ENCODE data around the gene SPEG. TPM values are rescaled to one million over a fixed set of nuclear protein-coding genes. Genes with fewer than 3 reads are reported as not detected.

SPEG gene
- total RNA-seq, 1 donor from 2014 or later, result 10.5 TPM

DNA sequence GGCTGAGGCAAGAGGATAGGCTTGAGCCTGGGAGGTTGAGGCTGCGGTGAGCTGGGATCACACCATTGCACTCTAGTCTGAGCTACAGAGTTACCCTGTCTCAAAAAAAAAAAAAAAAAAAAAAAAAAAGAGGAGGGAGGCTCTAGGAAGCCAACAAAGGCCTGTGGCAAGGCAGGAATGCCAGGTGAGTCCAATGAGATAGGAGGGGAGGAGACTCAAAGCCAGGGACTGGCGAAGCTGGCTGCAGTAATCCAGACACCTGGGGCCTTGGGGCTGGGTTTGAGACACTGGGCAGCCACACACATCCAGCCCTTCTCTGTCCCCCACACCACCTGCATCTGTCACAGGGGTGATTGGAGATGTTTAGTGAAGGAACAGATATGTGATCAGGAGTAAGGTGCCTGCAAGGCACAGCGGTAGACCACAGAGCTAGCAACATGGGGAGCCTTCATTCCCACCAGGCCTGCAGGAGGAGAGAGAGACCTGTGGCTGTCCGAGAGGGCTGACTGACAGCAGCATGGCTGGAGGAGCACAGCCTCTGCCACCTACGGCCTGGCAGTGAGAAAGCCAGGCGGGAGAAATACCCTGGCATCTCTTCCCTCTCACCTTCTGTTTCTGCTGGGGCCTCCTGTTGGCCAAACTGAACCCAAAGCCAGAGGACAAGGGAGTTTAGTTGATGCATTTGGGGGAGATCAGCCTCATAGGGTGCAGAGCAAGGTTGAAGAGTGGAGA lies 99.5 kb downstream of the SPEG start:
- DNase-seq, result no peak

DNA sequence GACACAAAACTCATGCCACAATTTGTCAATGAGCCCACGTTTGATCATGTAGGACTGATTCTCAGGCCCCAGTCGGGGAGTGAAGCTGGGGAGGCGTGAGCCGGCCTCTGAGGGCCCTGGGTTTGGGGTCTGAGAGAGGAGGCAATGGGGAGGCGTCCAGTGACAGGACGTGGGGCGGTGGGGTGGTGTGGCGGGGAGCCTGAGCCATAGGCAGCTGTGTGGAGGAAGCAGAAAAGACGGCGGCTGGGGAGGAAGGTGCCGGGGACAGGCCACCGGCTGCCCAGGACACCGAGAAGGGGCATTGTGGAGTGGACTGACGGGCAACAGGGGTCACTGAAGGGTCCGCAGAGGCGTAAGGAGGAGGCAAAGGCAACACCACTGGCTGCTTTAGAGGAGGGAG lies 101.8 kb downstream of the SPEG start:
- no peak for DNase-seq

DNA sequence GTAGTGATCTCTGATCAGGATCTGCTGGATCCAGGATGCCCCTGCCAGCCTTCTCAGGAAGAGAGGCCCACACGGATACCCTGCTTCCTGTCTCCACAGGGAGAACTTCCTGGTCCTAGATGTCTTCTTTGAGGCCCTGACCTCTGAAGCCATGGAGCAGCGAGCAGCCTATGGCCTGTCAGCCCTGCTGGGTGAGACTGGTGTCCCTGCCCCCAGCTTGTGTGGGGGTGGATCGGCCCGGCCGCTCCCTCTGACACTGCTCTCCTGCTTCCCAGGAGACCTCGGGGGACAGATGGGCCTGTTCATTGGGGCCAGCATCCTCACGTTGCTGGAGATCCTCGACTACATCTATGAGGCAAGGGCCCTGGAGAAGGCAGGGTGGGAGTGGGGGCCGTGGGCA lies 102.3 kb downstream of the SPEG start:
- DNase-seq, result no peak

DNA sequence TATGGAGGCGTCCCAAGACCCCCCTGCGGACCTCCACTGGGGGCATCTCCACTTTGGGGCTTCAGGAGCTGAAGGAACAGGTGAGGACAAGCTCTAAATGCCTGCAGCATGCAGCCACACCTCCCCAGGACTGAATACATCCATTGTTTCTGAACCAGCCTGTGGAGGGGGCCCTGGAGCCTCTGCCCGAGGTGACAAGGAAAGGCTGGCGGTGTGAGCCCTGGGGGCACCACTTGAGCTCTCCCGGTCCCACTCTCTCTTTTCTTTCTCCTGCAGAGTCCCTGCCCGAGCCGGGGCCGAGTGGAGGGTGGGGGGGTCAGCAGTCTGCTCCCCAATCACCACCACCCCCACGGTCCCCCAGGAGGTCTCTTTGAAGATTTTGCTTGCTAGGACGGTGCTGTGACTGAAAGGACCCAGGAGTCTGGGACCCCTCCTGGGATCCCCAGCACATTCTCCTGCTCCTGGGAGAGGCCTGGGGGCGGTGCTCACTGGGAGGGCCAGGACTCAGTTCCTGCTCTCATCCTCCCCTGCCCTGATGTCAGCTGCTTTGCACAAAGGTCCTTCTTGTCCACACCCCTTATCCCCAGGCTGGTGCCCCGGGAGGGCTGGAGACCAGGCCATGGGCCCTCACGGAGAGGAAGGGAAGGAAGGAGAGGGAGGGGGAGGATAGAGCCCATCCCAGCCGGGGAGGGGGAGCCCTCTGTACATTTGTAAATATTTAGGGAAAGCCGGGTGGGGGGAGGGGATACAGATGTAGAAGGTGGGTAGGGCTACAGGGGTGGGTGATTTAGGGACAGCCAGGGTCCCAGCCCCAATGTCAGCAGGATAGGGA lies 103.2 kb downstream of the SPEG start:
- no peak for DNase-seq

DNA sequence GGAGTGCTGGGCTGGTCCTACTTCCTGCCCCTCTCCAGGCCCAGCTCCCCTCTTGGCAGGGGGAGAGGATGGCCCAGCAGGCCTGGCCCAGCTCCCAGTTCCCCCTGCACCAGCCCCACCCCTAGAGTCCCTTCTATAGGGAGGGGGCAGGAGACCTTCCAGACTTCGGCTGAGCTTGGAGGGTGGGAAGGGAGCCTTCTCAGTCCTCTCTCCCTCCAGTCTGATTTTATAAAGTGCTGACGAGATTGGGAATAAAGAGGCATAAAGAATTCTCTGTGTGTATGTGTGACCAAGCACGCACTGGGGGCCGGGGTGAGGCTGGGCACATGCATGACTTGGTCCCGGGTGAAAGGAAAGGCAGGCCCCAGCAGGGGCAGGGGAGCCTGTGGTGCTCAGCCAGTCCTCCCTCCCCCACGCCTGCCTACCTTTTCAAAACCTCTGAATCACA lies 103.9 kb downstream of the SPEG start:
- no peak for DNase-seq

DNA sequence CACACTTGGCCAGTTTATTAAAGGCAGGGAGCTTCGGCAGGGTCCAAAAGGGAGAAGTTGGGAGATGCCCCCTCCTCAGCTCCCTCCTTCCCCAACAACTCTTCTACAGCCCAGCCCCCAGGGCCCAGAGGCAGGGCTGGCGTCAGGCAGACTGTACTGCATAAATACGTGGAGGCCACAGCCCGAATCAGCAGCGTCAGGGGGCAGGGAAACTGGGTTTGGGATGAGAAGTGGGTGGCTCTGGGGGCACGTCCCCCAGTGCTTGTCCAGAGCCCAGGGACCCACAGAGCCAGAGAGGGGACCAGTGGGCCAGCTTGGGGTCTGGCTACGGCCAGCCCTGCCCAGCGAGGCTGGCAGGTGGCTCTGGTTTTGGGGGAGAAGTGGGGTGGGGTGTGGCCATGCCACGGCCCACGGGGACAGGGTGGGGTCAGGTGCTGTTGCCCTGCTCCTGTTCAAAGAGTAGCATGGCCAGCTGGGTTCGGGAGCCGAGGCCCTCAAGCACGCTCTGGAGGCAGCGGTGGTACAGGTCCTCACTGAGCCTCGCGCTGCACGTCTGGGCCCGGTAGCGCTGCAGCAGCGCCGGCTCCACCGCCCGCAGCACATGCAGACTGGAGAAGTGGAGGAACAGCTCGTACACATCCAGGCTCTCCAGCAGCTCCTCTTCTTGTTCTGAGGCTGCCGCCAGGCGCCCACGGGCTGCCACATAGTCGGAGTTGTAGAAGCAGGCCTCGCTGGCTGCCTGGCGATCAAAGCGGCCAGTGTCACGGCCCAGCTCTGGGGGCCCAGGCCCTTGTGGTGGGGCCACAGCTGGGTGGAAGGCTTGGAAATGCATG lies 104.5 kb downstream of the SPEG start:
- no peak for DNase-seq

DNA sequence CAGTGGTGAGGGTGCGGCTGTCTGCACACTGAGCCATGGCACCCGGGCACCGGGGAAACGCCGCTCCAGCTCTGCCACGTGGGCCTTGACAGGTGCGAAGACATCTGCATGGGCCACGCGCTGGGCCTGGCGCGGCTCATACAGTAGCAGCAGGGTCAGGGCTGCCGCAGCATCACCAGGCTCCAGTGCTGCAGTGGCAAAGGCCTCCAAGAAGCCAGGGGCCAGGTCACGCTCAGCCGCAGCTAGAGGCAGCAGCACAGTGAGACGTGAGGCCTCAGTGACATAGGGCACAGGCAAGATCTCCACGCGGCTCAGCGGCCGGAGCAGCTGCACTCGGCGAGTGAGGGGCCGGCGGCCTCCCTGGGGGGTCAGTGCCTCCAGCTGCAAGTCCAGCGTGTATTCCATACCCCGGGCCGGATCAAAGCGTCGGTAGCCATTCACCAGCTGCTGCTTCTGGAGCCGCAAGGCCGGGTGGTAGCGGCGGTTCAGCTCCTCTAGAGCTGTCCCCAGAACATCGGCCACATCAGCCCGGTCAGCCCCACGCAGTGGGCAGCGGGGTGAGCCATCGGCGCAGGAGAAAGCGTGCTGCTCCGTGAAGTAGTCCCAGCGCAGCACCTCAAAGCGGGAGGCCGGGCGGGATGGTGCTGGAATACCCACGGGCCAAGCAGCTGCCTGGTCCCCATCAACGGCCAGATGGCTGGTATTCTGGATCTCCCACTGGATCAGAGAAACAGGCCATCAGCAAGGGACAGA lies 105.5 kb downstream of the SPEG start:
- DNase-seq, result no peak

DNA sequence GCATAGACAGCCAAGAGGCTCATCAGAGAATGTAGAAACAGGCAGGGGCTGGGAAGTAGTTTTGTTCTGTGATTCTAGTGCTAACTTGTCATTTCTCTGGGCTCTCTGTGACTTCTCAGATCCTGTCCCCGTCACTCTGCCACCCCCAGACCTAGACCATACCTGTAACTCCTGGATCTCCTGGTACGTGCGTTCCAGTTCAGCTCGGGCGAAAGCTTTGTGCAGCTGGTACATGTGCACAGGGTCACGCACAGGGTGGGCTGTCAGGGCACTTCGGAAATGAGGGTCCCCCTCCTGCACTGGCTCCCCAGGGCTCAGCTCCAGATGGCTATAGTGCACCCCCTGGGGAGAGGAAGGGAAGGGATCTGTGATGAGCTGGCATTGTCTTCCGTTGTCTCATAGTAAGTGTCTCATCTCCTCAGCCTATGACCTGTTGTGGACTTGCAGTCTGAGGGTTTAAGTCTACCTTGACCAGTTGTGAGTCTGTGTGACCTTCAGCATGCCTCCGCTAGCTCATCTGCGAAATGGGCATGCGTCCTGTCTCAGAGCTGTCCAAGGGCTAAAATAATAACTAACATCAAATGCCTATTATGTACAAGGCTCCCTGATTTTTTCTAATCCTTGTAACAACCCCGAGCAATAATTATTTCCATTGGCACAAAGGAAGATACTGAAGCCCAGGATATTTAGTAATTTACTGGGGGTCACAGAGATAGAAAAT lies 106.3 kb downstream of the SPEG start:
- no peak for DNase-seq

DNA sequence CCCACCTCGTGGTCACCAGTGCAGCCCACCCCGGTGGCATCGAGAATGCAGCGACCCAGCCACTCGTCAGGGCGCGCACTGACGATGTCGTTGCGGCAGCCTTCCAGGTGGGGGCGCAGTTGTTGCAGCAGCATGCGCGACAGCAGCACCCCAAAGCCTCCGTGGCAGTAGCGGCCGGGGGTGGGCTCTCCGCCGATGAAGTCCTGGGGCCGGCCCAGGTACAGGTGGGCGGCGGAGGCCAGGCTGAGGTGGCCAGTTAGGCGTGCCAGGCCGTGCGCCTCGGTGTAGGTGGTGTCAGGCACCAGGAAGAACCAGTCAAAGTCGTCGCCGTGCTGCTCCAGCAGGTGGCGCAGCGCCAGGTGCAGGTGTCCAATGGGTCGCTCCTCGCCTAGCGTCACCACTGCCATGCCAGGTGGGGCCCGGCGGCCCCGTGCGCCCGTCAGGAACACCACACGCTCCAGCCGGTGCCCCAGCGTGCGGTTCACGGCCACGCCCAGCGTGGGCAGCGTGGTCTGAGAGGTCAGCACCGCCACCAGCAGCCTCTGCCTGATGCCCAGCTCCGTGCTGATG lies 107.1 kb downstream of the SPEG start:
- no peak for DNase-seq

DNA sequence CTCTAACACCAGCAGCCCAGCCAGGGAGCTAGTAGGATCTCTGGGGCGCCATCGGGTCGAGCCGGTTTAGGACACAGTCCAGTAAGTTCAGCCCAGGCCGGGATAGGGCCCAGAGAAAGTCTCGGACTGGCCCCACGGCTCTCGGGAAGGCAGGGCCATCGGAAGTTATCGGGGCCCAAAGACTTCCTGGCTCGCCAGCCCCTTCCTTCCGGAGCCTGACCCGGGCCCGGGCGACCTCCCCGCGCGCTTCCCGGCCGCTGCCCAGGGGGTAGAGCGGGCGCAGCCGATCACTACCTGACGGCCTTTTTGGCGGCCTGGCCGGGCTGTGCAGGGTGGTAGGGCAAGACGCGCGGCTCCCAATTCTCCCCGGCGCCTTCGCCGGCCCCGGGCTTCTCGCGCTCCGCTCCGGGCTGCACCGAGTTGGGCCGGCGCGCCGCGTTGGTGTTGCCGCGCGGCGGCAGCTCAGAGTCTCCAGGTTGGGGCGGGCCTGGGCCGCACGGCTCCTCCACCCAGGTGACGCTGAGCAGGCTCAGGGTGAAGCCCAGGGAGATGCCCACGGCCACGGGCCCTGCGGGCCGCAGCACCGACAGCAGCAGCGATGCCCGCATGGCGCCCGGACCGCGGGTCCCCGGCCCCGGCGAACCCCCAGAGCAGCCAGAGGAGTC lies 108.4 kb downstream of the SPEG start:
- DNase-seq, result no peak

DNA sequence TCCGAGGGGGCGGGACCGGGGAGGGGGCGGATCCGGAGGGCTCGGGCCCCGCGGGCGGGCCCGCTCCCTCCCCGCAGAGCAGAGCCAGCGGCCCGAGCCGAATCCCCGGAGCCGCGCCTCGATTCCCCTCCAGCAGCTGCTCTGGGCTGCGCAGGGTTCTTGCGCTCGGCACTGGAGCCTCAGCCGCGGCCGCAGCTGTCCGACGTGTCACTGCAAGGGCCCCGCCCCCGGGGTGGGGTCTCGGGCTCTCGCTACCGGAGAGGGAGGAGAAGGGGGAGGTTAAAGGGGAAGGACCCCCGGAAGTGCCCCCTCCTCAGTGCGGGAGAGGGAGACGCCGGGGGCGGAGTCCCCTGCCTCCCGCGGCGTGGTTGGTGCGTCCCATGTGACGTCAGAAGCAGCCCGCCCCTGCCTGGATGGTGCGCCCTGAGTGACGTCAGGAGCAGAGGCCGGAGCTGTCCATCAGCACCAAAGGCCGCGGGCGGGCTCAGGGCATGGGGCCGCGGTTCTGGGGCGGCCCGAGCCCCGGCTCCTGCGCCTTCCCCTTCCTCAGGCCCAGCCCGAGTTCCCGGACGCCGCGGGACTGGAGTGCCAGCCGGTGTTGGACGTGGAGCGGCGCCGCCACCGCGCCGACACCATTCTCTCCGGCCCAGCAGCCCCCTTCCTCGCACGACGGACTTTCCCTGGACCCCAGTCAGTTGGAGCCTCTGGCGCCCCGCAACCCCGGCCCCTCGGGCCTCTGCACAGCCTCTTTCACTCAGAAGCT lies 109.1 kb downstream of the SPEG start, which contains the start of the genes CHPF and TMEM198:
CHPF (minus strand) TSS at position 214 of the 763 bp plus-strand sequence. CDS start 271 bp downstream, outside the sequence.
TMEM198 (plus strand) TSS at position 433 of the 763 bp plus-strand sequence. CDS start 700 bp downstream, outside the sequence.
- DNase-seq, result peak; percentile 98

DNA sequence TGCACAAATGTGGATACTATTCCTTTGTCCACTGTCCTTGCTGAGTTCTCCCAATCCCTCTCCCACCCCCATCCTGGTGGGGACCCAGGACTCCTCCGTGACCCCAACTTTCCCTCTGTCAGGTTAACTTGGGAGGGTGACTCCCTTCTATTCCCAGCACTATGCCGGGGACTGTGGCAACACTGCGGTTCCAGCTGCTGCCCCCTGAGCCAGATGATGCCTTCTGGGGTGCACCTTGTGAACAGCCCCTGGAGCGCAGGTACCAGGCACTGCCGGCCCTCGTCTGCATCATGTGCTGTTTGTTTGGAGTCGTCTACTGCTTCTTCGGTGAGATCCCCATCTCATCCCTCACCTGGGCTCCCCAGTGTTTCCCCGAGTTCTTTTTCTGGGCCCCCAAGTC lies 109.9 kb downstream of the SPEG start:
- DNase-seq, result no peak

DNA sequence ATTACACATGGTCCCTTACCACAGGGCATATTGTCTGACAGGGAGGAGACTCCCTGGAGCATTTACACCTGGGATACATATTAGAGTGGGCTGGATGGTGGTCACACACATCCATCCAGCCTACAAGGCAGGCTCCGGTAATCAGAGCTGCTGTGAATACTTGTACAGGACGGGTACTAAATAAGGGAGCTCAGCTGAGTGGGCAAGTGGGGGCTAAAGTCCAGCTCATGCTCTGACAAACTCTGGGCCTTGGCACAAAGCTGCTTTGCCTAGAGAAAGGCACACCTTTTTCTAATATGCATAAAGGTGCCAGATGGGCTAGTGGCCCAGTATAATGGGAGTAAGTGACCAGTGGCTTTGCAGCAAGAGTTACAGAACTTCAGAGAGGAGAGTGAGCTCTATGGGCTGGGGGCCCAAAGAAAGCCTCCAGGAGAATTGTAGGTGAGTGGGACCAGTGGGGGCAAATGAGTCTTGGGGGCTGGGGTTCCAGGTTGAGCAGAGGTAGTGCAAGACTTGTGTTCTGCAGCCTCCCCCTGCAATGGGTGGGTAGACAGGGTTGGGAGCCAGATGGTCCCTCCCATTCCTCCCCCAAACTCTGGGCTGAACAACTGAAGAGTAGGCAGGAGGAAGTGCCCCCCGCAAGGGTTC lies 110.8 kb downstream of the SPEG start:
- DNase-seq, result no peak

DNA sequence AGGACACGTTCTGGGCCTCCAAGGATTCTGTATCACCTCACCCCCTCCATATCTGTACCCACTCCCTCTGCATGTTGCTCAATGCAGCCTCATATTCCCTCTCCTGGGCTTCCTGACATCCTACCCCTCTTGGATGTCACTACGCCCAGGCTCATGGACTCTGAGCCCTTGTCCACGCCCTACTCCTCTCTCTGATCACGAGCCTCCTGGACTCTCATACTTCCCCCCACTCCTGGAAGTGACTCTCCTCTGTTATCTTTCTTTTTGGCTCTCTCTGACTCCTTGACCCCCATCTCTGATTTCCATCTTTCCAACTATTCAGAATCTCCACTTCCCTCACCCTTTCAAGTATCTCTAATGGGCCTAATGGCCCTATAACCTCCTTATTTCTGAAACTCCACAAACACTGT lies 111.3 kb downstream of the SPEG start:
- no peak for DNase-seq

DNA sequence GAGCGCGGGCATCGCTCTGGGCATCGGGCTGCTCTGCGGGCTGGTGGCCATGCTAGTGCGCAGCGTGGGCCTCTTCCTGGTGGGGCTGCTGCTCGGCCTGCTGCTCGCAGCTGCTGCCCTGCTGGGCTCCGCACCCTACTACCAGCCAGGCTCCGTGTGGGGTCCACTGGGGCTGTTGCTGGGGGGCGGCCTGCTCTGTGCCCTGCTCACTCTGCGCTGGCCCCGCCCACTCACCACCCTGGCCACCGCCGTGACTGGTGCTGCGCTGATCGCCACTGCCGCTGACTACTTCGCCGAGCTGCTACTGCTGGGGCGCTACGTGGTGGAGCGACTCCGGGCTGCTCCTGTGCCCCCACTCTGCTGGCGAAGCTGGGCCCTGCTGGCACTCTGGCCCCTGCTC lies 113.0 kb downstream of the SPEG start:
- DNase-seq, result no peak

Measured in skin of body (tissue), 2 donors.